Measurements from ENCODE around the gene ENGASE. TPM values are rescaled to one million over a fixed set of nuclear protein-coding genes. Genes with fewer than 3 reads are reported as not detected.

ENGASE gene
- total and polyA plus RNA-seq, 2 donors (not counting 1 experiment from before 2014, with no cell fraction given) = 92.1 to 122 TPM

- TF ChIP-seq CTCF (IDR thresholded peaks at IDR 0.05) (no peak), EZH2 (IDR thresholded peaks at IDR 0.05; ENCODE audit: borderline replicate concordance, insufficient read depth, low read depth, low read length, poor library complexity, severe bottlenecking) (no peak)
- DNase-seq = no peak
- no peak overlapping the region for H3K4me2 ChIP-seq (replicated peaks; ENCODE audit: low read depth, low read length, poor library complexity, severe bottlenecking)
- no peak overlapping the region for H3K9ac ChIP-seq (ENCODE audit: low read length)
- WGBS (ENCODE audit: insufficient coverage) = 81% methylated on average over 16 of the region's 17 CpGs
- CTCF ChIA-PET = interaction anchor here (11.4 kb wide), 1 partner anchor 279 kb away, joined by 50 read pairs; no protein-coding TSS in a partner anchor
- H3K4me3 ChIP-seq (ENCODE audit: control extremely low read depth in 1 of 5, extremely low read depth in 1 of 5, insufficient read depth in 1 of 5, low read depth in 2 of 5, low read length in 4 of 5) = no peak overlapping the region
- no peak for ATAC-seq (ENCODE audit: low read depth)
- no peaks in the 10 kb centered on the region for H3K36me3 ChIP-seq (replicated peaks in 1 of 2; ENCODE audit: control extremely low read depth in 1 of 2, control insufficient read depth in 1 of 2, extremely low read depth in 1 of 2, insufficient read depth in 2 of 2, low read length in 1 of 2)
- no peaks in the 10 kb centered on the region for H3K4me1 ChIP-seq (ENCODE audit: control insufficient read depth in 2 of 2, insufficient read depth in 2 of 2, low read length in 2 of 2)
- no peak overlapping the region for H3K27ac ChIP-seq (ENCODE audit: low read length in 2 of 2)
- peaks cover 0 to 2% (median 0%) of the 10 kb centered on the region in 4 experiments for H3K27me3 ChIP-seq (replicated peaks in 1 of 4; ENCODE audit: control extremely low read depth in 1 of 4, control insufficient read depth in 3 of 4, insufficient read depth in 4 of 4, low read length in 3 of 4)
- no peak overlapping the region for H3K4me3 Mint-ChIP-seq
- no peak overlapping the region for H3K27ac Mint-ChIP-seq
- H3K4me1 Mint-ChIP-seq = no peaks in the 10 kb centered on the region
- H3K9me3 ChIP-seq (ENCODE audit: control extremely low read depth in 1 of 3, control insufficient read depth in 2 of 3, insufficient read depth in 1 of 3, low read length in 2 of 3) = no peaks in the 10 kb centered on the region
- no peaks in the 10 kb centered on the region for H4K20me1 ChIP-seq (ENCODE audit: control insufficient read depth, insufficient read depth, low read length, poor library complexity, severe bottlenecking)
- POLR2A ChIA-PET = no interaction called here
- no peaks in the 10 kb centered on the region for H3K79me2 ChIP-seq (ENCODE audit: control insufficient read depth, insufficient read depth, low read length)
- intact Hi-C loops (cut with micrococcal nuclease) = no loop called here
- no peak overlapping the region for H2AFZ ChIP-seq (ENCODE audit: insufficient read depth, low read depth, low read length, poor library complexity, severe bottlenecking)
- H3K27me3 Mint-ChIP-seq = peaks cover 5% of the 10 kb centered on the region
- no peaks in the 10 kb centered on the region for H3K9me3 Mint-ChIP-seq (ENCODE audit: insufficient read depth)
Measured at GRCh38 chr17:79113699-79114457, 39.3 kb downstream of the ENGASE start.
